GM19023 (cell line): ENCODE results near the gene IMPDH1.

Experiments
- ATAC-seq: cut with Tn5 transposase; IDR thresholded peaks from one replicate; pipeline ENCODE4 v1.9.1; 2021; ENCODE audit warnings: mild to moderate bottlenecking, moderate library complexity; ENCODE audit not compliant: unreplicated experiment

IMPDH1 gene

GRCh38 chr7:128388145-128388485 is 21.7 kb downstream of the IMPDH1 start:
- no peak for ATAC-seq

- peak; percentile 70 for ATAC-seq
These were observed 22.3 kb downstream of the IMPDH1 start for GRCh38 chr7:128387216-128388144.

GRCh38 chr7:128385988-128386925 is 23.5 kb downstream of the IMPDH1 start:
- no peak for ATAC-seq

GRCh38 chr7:128384726-128385125 is 25.1 kb downstream of the IMPDH1 start:
- ATAC-seq = no peak

GRCh38 chr7:128383776-128384175 is 26.0 kb downstream of the IMPDH1 start:
- no peak for ATAC-seq

- no peak for ATAC-seq
These were observed 28.5 kb downstream of the IMPDH1 start for GRCh38 chr7:128381161-128381821.

GRCh38 chr7:128380483-128381106 is 29.2 kb downstream of the IMPDH1 start:
- no peak for ATAC-seq

- no peak for ATAC-seq
These were observed 29.8 kb downstream of the IMPDH1 start for GRCh38 chr7:128379900-128380479.

- no peak for ATAC-seq
These were observed 31.1 kb downstream of the IMPDH1 start for GRCh38 chr7:128378637-128379036.

GRCh38 chr7:128376077-128376476 is 33.7 kb downstream of the IMPDH1 start:
- no peak for ATAC-seq

GRCh38 chr7:128374041-128374440 is 35.7 kb downstream of the IMPDH1 start:
- ATAC-seq = no peak

GRCh38 chr7:128373606-128374005 is 36.2 kb downstream of the IMPDH1 start:
- ATAC-seq = no peak

GRCh38 chr7:128370491-128370890 is 39.3 kb downstream of the IMPDH1 start:
- ATAC-seq = no peak

- ATAC-seq = no peak
These were observed 42.8 kb downstream of the IMPDH1 start for GRCh38 chr7:128366986-128367385.

- ATAC-seq = no peak
These were observed 43.5 kb downstream of the IMPDH1 start for GRCh38 chr7:128366300-128366699.

GRCh38 chr7:128365432-128365831 is 44.4 kb downstream of the IMPDH1 start:
- no peak for ATAC-seq

- no peak for ATAC-seq
These were observed 45.5 kb downstream of the IMPDH1 start for GRCh38 chr7:128364166-128364870.

GRCh38 chr7:128363261-128363721 is 46.5 kb downstream of the IMPDH1 start:
- no peak for ATAC-seq

- no peak for ATAC-seq
These were observed 47.1 kb downstream of the IMPDH1 start for GRCh38 chr7:128362670-128363069.
